ENCODE measurements around the gene BNIP3. TPM values are rescaled to one million over a fixed set of nuclear protein-coding genes. Genes with fewer than 3 reads are reported as not detected.
A peak's percentile ranks its signal among the peaks of the same experiment; 100 is the strongest.

BNIP3 gene
- total RNA-seq (2016; rRNA removed; fragmentation: Illumina TruSeq; extraction: Trizol) (73.7 and 86.7 TPM in 2 replicates), polyA plus RNA-seq (2011; rRNA removed) (170 and 223 TPM in 2 replicates), polyA minus RNA-seq (2011; rRNA and poly(A)+ RNA removed; ENCODE audit: low replicate concordance) (13.5 and 140 TPM in 2 replicates), Bru-seq, nascent RNA (percentile 92 among the genes with signal in this experiment), BruChase-seq, experiment 1, labeled RNA remaining after a 6-hour chase (percentile 93 among the genes with signal in this experiment), BruChase-seq, experiment 2, labeled RNA remaining after a 2-hour chase (percentile 91 among the genes with signal in this experiment)
- 57.4 and 60.2 TPM in 2 replicates for total RNA-seq (2016; cell fraction: cytosol; rRNA removed; fragmentation: Illumina TruSeq; extraction: Trizol; ENCODE audit: low read depth)
- total RNA-seq (2016; cell fraction: insoluble cytoplasmic fraction; rRNA removed; fragmentation: Illumina TruSeq; extraction: Trizol): 71.8 and 94.2 TPM in 2 replicates
- total RNA-seq (2016; cell fraction: membrane; rRNA removed; fragmentation: Illumina TruSeq; extraction: Trizol): 64.9 and 67.4 TPM in 2 replicates
- 26.3 and 33.7 TPM in 2 replicates for total RNA-seq (2016; cell fraction: nucleus; rRNA removed; fragmentation: Illumina TruSeq; extraction: Trizol)
- polyA plus RNA-seq (2011; cell fraction: cytosol; rRNA removed): 338 and 339 TPM in 2 replicates
- 163 and 165 TPM in 2 replicates for polyA plus RNA-seq (2011; cell fraction: nucleus; rRNA removed)
- 188 and 302 TPM in 2 replicates for polyA plus RNA-seq (2012)
- 70.8 and 79.0 TPM in 2 replicates for polyA plus RNA-seq (2016; cell fraction: cytosol; fragmentation: Illumina TruSeq; extraction: Trizol; ENCODE audit: low read depth)
- polyA plus RNA-seq (2016; cell fraction: insoluble cytoplasmic fraction; fragmentation: Illumina TruSeq; extraction: Trizol; ENCODE audit: low read depth): 107 and 108 TPM in 2 replicates
- polyA plus RNA-seq (2016; cell fraction: membrane; fragmentation: Illumina TruSeq; extraction: Trizol; ENCODE audit: low read depth): 59.2 and 59.3 TPM in 2 replicates
- 56.7 and 59.3 TPM in 2 replicates for polyA plus RNA-seq (2016; cell fraction: nucleus; fragmentation: Illumina TruSeq; extraction: Trizol; ENCODE audit: insufficient read depth, low read depth)
- polyA minus RNA-seq (2011; cell fraction: cytosol; rRNA and poly(A)+ RNA removed): 117 and 136 TPM in 2 replicates
- 54.7 and 62.3 TPM in 2 replicates for polyA minus RNA-seq (2011; cell fraction: nucleus; rRNA and poly(A)+ RNA removed)
- long read RNA-seq, experiment 1, transcript BNIP3-201 (6 exons, 2,861 nt): major isoform, 552 of 588 reads
- long read RNA-seq, experiment 1, partial matches to known transcripts: 27 of 588 reads
- long read RNA-seq, experiment 1, other reads (novel, unspliced or antisense): 8 of 588 reads
- long read RNA-seq, experiment 2, transcript BNIP3-201 (6 exons, 2,861 nt): major isoform, 98 of 160 reads
- long read RNA-seq, experiment 2, partial matches to known transcripts: 5 of 160 reads
- long read RNA-seq, experiment 2, other reads (novel, unspliced or antisense): 55 of 160 reads

GRCh38 chr10:131981429-131982184 lies at the start of gene BNIP3:
Gene BNIP3, minus strand, starts transcription at chr10:131981923. Its CDS starts 117 bp downstream, at chr10:131981806.
- ChIA-PET POLR2A (interaction anchor here (0.7 to 4.3 kb wide), 10 partner anchors 10 to 90 kb away, joined by 3 to 49 read pairs (median 5); partner anchors contain the start of genes JAKMIP3 and PPP2R2D), CTCF (ENCODE audit: low intra/inter-chr PET ratio, low total read pairs) (no interaction called here)
- WGBS (ENCODE audit: low lambda C conversion rate): 0% methylated on average over 2 of the region's 100 CpGs
- DNase-seq (ENCODE audit: low spot score) (peak; percentile 88), FAIRE-seq (no peak), ATAC-seq (peak; percentile 87)
- peaks cover 43% of the 10 kb centered on the region for H4K20me1 ChIP-seq (ENCODE audit: insufficient read depth, low read length)
- in situ Hi-C loops (cut with HindIII; ENCODE audit: extremely low pct_ligation_motif_present, low pct_unique_long_range_greater_than_20kb) (no loop called here), intact Hi-C loops (cut with micrococcal nuclease; ENCODE audit: unreplicated experiment) (loop anchor here (2.0 kb wide), 1 partner anchor 15 kb away; no protein-coding TSS in a partner anchor)
- no TSS peak for BruUV-seq (replicated peaks)
- no peaks in the 10 kb centered on the region; a peak in 1 of 5 replicates for H3K27me3 ChIP-seq (ENCODE audit: control insufficient read depth in 1 of 2, insufficient read depth in 2 of 2, low read length in 2 of 2)
- peak within 1 kb of the TSS; percentile 64 for H3K27ac ChIP-seq (ENCODE audit: extremely low read length, insufficient read depth, low read length)
- peaks cover 53% of the 10 kb centered on the region for H3K4me1 ChIP-seq (ENCODE audit: insufficient read depth, low read length)
- H3K36me3 ChIP-seq (replicated peaks in 1 of 2; ENCODE audit: control insufficient read depth in 1 of 2, insufficient read depth in 2 of 2, low read length in 2 of 2): peaks cover 3 to 8% of the 10 kb centered on the region in 2 experiments; a peak in 3 of 5 replicates
- H3K79me2 ChIP-seq (ENCODE audit: insufficient read depth, low read length): peaks cover 50% of the 10 kb centered on the region
- peak within 1 kb of the TSS; percentile 91 for H3K9ac ChIP-seq (ENCODE audit: insufficient read depth, low read depth, low read length)
- peak within 1 kb of the TSS; percentile 88 to 98 (median 91) for H3K4me3 ChIP-seq (replicated peaks in 1 of 3; ENCODE audit: insufficient read depth in 1 of 3, low read depth in 2 of 3, low read length in 3 of 3)
- no peak within 1 kb of the TSS for H2AFZ ChIP-seq (ENCODE audit: low read length)
- peak within 1 kb of the TSS; percentile 91 for H3K4me2 ChIP-seq (ENCODE audit: low read depth, low read length)
- no peaks in the 10 kb centered on the region for H3K9me3 ChIP-seq (ENCODE audit: low read length)
- no peak; the same call in 1 of the 2 replicates for TF ChIP-seq PATZ1 (CRISPR knock-in tag; IDR thresholded peaks at IDR 0.05)
- TF ChIP-seq SMAD3 (CRISPR knock-in tag; IDR thresholded peaks at IDR 0.05): no peak
- peak; percentile 68; the same call in 1 of the 2 replicates for TF ChIP-seq THRA (CRISPR knock-in tag; IDR thresholded peaks at IDR 0.05; ENCODE audit: borderline replicate concordance)
- no peak for TF ChIP-seq FUBP1 (CRISPR knock-in tag; IDR thresholded peaks at IDR 0.05; ENCODE audit: borderline replicate concordance)
- TF ChIP-seq MED13 (CRISPR knock-in tag; IDR thresholded peaks at IDR 0.05): peak; percentile 82; the same call in 1 of the 2 replicates
- TF ChIP-seq ZFP82 (CRISPR knock-in tag; IDR thresholded peaks at IDR 0.05; ENCODE audit: borderline replicate concordance): 0 out of 2 replicates have a peak, but pooled peaks have one; percentile 27
- peak; percentile 15; the same call in 1 of the 2 replicates for TF ChIP-seq NR1H2 (CRISPR knock-in tag; IDR thresholded peaks at IDR 0.05; ENCODE audit: borderline replicate concordance, low read depth)
- TF ChIP-seq ZNF792 (CRISPR knock-in tag; IDR thresholded peaks at IDR 0.05): 0 out of 2 replicates have a peak, but pooled peaks have one; percentile 30
- 0 out of 2 replicates have a peak, but pooled peaks have one; percentile 26 for TF ChIP-seq ZNF414 (CRISPR knock-in tag; IDR thresholded peaks at IDR 0.05)
- TF ChIP-seq HOXA7 (CRISPR knock-in tag; IDR thresholded peaks at IDR 0.05): no peak

Measured in HepG2 (cell line).